Cardiac muscle cell (in vitro differentiated cells and primary cell): ENCODE data around the gene PRKAG2. TPM values are rescaled to one million over a fixed set of nuclear protein-coding genes. Genes with fewer than 3 reads are reported as not detected.

Source experiments
- DNase-seq, 2 donors: peaks; one replicate each; pipeline versions ENCODE4 v3.0.0 to v3.0.0-alpha.2; 2010 to 2017; ENCODE audit warnings: low read depth in 1 of 2, low spot score in 1 of 2
- H3K27ac ChIP-seq: fragments of 200-600 bp; sonication (generic); 2 replicates; pipeline ENCODE4 v1.5.1; 2016
- H3K27me3 ChIP-seq: fragments of 200-600 bp; sonication (generic); 2 replicates; pipeline ENCODE4 v1.6.0; 2016; ENCODE audit warnings: control low read depth
- H3K36me3 ChIP-seq: fragments of 200-600 bp; sonication (generic); 2 replicates; pipeline ENCODE4 v1.5.1; 2016; ENCODE audit warnings: control low read depth
- H3K4me1 ChIP-seq: fragments of 200-600 bp; sonication (generic); 2 replicates; pipeline ENCODE4 v1.8.1; 2017; ENCODE audit warnings: low read depth, mild to moderate bottlenecking, mixed run types
- H3K4me3 ChIP-seq: fragments of 200-600 bp; sonication (generic); 2 replicates; pipeline ENCODE4 v1.5.1; 2016; ENCODE audit warnings: mild to moderate bottlenecking
- H3K9me3 ChIP-seq: fragments of 200-600 bp; sonication (generic); 2 replicates; pipeline ENCODE4 v1.5.1; 2017; ENCODE audit warnings: low read depth, mild to moderate bottlenecking, control low read depth
- CTCF ChIP-seq: IDR thresholded peaks from 2 replicates; pipeline ENCODE4 v1.5.1; 2012; ENCODE audit warnings: low read depth, mild to moderate bottlenecking, low read length
- polyA plus RNA-seq: library from polyadenylated mRNA; unstranded; fragments of >200 nt; fragmentation: Nextera tagmentation; extraction: Ambion mirVana; gene quantifications from 2 replicates; pipeline ENCODE4 v1.2.1, GENCODE V29; 2016
- total RNA-seq: library from RNA; depleted of rRNA; stranded (reverse); fragments of >200 nt; gene quantifications from 2 replicates; pipeline ENCODE4 v1.2.3, GENCODE V29; 2016

PRKAG2 gene
- total and polyA plus RNA-seq, 2 experiments from 2014 or later = 43.4 to 85.3 TPM

GRCh38 chr7:151789380-151789947, 87.5 kb downstream of the PRKAG2 start:
- H3K27me3 ChIP-seq = no peaks in the 10 kb centered on the region
- TF ChIP-seq CTCF = no peak
- H3K36me3 ChIP-seq = no peaks in the 10 kb centered on the region
- no peak for DNase-seq
- H3K4me3 ChIP-seq = no peak overlapping the region
- H3K9me3 ChIP-seq = no peaks in the 10 kb centered on the region
- no peak overlapping the region for H3K27ac ChIP-seq
- H3K4me1 ChIP-seq = no peaks in the 10 kb centered on the region

- Histone ChIP-seq H3K4me1 (no peaks in the 10 kb centered on the region), H3K9me3 (no peaks in the 10 kb centered on the region), H3K27ac (no peak overlapping the region), H3K27me3 (no peaks in the 10 kb centered on the region), H3K36me3 (no peaks in the 10 kb centered on the region), H3K4me3 (no peak overlapping the region)
- no peak for TF ChIP-seq CTCF
- no peak for DNase-seq
Measured at GRCh38 chr7:151787348-151787747, 89.6 kb downstream of the PRKAG2 start.

GRCh38 chr7:151786936-151787335, 90.0 kb downstream of the PRKAG2 start:
- no peaks in the 10 kb centered on the region for H3K4me1 ChIP-seq
- H3K27ac ChIP-seq = no peak overlapping the region
- no peaks in the 10 kb centered on the region for H3K27me3 ChIP-seq
- no peak for TF ChIP-seq CTCF
- no peaks in the 10 kb centered on the region for H3K9me3 ChIP-seq
- no peak for DNase-seq
- no peak overlapping the region for H3K4me3 ChIP-seq
- no peaks in the 10 kb centered on the region for H3K36me3 ChIP-seq

- DNase-seq = no peak
- H3K4me1 ChIP-seq = no peaks in the 10 kb centered on the region
- H3K4me3 ChIP-seq = no peak overlapping the region
- H3K36me3 ChIP-seq = no peaks in the 10 kb centered on the region
- TF ChIP-seq CTCF = no peak
- no peaks in the 10 kb centered on the region for H3K9me3 ChIP-seq
- H3K27ac ChIP-seq = no peak overlapping the region
- H3K27me3 ChIP-seq = no peaks in the 10 kb centered on the region
Measured at GRCh38 chr7:151786241-151786640, 90.7 kb downstream of the PRKAG2 start.

GRCh38 chr7:151785681-151785965, 91.3 kb downstream of the PRKAG2 start:
- H3K4me1 ChIP-seq = no peaks in the 10 kb centered on the region
- H3K9me3 ChIP-seq = no peaks in the 10 kb centered on the region
- H3K4me3 ChIP-seq = no peak overlapping the region
- DNase-seq = no peak
- no peak for TF ChIP-seq CTCF
- H3K36me3 ChIP-seq = no peaks in the 10 kb centered on the region
- no peak overlapping the region for H3K27ac ChIP-seq
- no peaks in the 10 kb centered on the region for H3K27me3 ChIP-seq
